Keratinocyte (primary cell): ENCODE results near the gene IER5. TPM values are rescaled to one million over a fixed set of nuclear protein-coding genes. Genes with fewer than 3 reads are reported as not detected.

Experiments used
- DNase-seq: peaks from one replicate; pipeline ENCODE4 v3.0.0-alpha.2; 2011; ENCODE audit warnings: low read depth, missing footprints, low spot score
- FAIRE-seq: peaks from 2 replicates; lab custom pipeline; 2011; peaks lifted over from hg19 to GRCh38; lab: Jason Lieb, UNC
- H2AFZ ChIP-seq: 2 replicates; pipeline ENCODE4 v1.6.0; 2012; ENCODE audit warnings: low read length, control low read depth, inconsistent platforms; ENCODE audit not compliant: control insufficient read depth
- H3K27ac ChIP-seq: 2 replicates; pipeline ENCODE4 v1.5.1; 2011; ENCODE audit warnings: low read length; ENCODE audit not compliant: control insufficient read depth, insufficient read depth
- H3K27me3 ChIP-seq: 3 replicates; pipeline ENCODE4 v1.6.0; 2011; ENCODE audit warnings: low read length; ENCODE audit not compliant: control insufficient read depth, insufficient read depth; ENCODE audit errors: extremely low read depth
- H3K36me3 ChIP-seq, 2 experiments: 2 replicates in 1 of 2; 3 replicates in 1 of 2; pipeline ENCODE4 v1.5.1; 2011; ENCODE audit warnings: low read length in 2 of 2, mild to moderate bottlenecking in 1 of 2; ENCODE audit not compliant: control insufficient read depth in 2 of 2, insufficient read depth in 2 of 2; ENCODE audit errors: extremely low read depth in 1 of 2
- H3K4me1 ChIP-seq: 3 replicates; pipeline ENCODE4 v1.5.1; 2011; ENCODE audit warnings: low read length; ENCODE audit not compliant: control insufficient read depth, insufficient read depth; ENCODE audit errors: extremely low read depth
- H3K4me2 ChIP-seq: 3 replicates; pipeline ENCODE4 v1.6.0; 2011; ENCODE audit warnings: low read depth, low read length; ENCODE audit not compliant: control insufficient read depth, insufficient read depth; ENCODE audit errors: extremely low read depth
- H3K4me3 ChIP-seq, 3 experiments: fragments of 200-600 bp in 1 of 3; sonication (generic) in 1 of 3; 2 replicates in 2 of 3; 3 replicates in 1 of 3; pipeline ENCODE4 v1.5.1; 2011 to 2016; ENCODE audit warnings: low read length in 3 of 3, mild to moderate bottlenecking in 3 of 3, control low read depth in 2 of 3, inconsistent platforms in 1 of 3, low read depth in 1 of 3, mixed read lengths in 1 of 3, mixed run types in 1 of 3, moderate library complexity in 1 of 3; ENCODE audit not compliant: control insufficient read depth in 2 of 3, insufficient read depth in 2 of 3; ENCODE audit errors: extremely low read depth in 1 of 3
- H3K79me2 ChIP-seq: 2 replicates; pipeline ENCODE4 v1.6.0; 2012; ENCODE audit warnings: low read length; ENCODE audit not compliant: control insufficient read depth, insufficient read depth
- H3K9ac ChIP-seq: 3 replicates; pipeline ENCODE4 v1.6.0; 2011; ENCODE audit warnings: low read length; ENCODE audit not compliant: control insufficient read depth, insufficient read depth; ENCODE audit errors: extremely low read depth
- H3K9me1 ChIP-seq: 3 replicates; pipeline ENCODE4 v1.6.0; 2011; ENCODE audit warnings: low read length; ENCODE audit not compliant: control insufficient read depth, insufficient read depth; ENCODE audit errors: extremely low read depth
- H3K9me3 ChIP-seq: 2 replicates; pipeline ENCODE4 v1.5.1; 2012; ENCODE audit warnings: low read depth, low read length; ENCODE audit not compliant: control insufficient read depth
- H4K20me1 ChIP-seq: 3 replicates; pipeline ENCODE4 v1.6.0; 2011; ENCODE audit warnings: low read length; ENCODE audit not compliant: control insufficient read depth, insufficient read depth; ENCODE audit errors: extremely low read depth
- EZH2 ChIP-seq: IDR thresholded peaks from one replicate; pipeline ENCODE4 v1.6.1; 2012; ENCODE audit warnings: inconsistent platforms, mild to moderate bottlenecking, low read length, moderate library complexity
- dilution Hi-C: fragments of 300-500 bp; cut with MboI; formaldehyde crosslinking; loops from one replicate; pipeline ENCODE4 v1.7.0; 2020; ENCODE audit warnings: low sequenced_read_pairs; ENCODE audit not compliant: extremely low pct_ligation_motif_present
- polyA plus RNA-seq, 5 experiments: library from polyadenylated mRNA; depleted of rRNA in 3 of 5; stranded (reverse) in 3 of 5; stranded (forward) in 1 of 5; unstranded in 1 of 5; fragments of >200 nt; gene quantifications; 1 replicate in 1 of 5; 2 replicates in 3 of 5; 3 replicates in 1 of 5; pipeline versions ENCODE4 v1.2.1 to v1.2.3, GENCODE V29; 2011 to 2012; ENCODE audit warnings: missing spikeins in 2 of 5, low read depth in 1 of 5, low replicate concordance in 1 of 5
- TF ChIP-seq, protein P1 (sequence below), 3 experiments: IDR thresholded peaks in 1 of 3; conservative IDR thresholded peaks in 1 of 3; optimal IDR thresholded peaks in 1 of 3; 2 replicates in 2 of 3; 3 replicates in 1 of 3; pipeline versions ENCODE3 to v1.5.1; 2011; ENCODE audit warnings: low read length in 3 of 3, mild to moderate bottlenecking in 3 of 3, moderate library complexity in 2 of 3, control low read depth in 1 of 3, inconsistent platforms in 1 of 3; ENCODE audit not compliant: insufficient read depth in 2 of 3; ENCODE audit errors: extremely low read depth in 1 of 3

IER5 gene
- polyA plus RNA-seq, 1 donor (not counting 4 experiments of a cell fraction or from before 2014, with no cell fraction given), result 22.5 TPM

DNA sequence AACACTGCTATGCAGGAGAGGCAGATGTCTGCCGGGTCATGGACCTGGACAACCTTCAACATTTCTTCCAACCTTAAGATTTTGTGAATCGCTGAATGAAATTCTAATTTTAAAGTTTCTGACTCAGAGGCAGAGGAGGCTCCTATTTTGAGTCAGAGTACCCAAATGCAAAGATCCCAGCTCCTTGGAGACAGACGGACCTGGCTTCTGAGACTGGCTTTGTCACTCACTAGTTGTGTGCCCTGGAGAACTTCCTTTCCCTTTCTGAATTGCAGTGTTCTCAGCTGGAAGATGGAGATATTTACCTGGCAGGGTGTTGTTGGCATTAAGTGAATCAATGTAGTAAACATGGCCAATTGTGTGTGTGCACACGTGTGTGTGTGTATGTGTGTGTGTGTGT is 51.9 kb downstream of the IER5 start:
- Histone ChIP-seq H3K27ac (peak overlapping the region; percentile 58), H3K9me1 (no peaks in the 10 kb centered on the region), H3K9me3 (no peaks in the 10 kb centered on the region), H3K4me3 (no peak overlapping the region), H3K4me1 (peaks cover 56% of the 10 kb centered on the region), H3K27me3 (no peaks in the 10 kb centered on the region), H3K79me2 (no peaks in the 10 kb centered on the region), H3K36me3 (no peaks in the 10 kb centered on the region), H3K9ac (no peak overlapping the region), H4K20me1 (no peaks in the 10 kb centered on the region), H3K4me2 (peak overlapping the region; percentile 30), H2AFZ (peak overlapping the region; percentile 14)
- no peak for TF ChIP-seq EZH2
- TF ChIP-seq, protein P1, sequence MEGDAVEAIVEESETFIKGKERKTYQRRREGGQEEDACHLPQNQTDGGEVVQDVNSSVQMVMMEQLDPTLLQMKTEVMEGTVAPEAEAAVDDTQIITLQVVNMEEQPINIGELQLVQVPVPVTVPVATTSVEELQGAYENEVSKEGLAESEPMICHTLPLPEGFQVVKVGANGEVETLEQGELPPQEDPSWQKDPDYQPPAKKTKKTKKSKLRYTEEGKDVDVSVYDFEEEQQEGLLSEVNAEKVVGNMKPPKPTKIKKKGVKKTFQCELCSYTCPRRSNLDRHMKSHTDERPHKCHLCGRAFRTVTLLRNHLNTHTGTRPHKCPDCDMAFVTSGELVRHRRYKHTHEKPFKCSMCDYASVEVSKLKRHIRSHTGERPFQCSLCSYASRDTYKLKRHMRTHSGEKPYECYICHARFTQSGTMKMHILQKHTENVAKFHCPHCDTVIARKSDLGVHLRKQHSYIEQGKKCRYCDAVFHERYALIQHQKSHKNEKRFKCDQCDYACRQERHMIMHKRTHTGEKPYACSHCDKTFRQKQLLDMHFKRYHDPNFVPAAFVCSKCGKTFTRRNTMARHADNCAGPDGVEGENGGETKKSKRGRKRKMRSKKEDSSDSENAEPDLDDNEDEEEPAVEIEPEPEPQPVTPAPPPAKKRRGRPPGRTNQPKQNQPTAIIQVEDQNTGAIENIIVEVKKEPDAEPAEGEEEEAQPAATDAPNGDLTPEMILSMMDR (optimal IDR thresholded peaks at IDR 0.05 in 1 of 3, IDR thresholded peaks at IDR 0.05 in 1 of 3, conservative IDR thresholded peaks at IDR 0.05 in 1 of 3; ENCODE audit: extremely low read depth in 1 of 3, insufficient read depth in 2 of 3, low read length in 3 of 3), result no peak
- DNase-seq, result no peak
- dilution Hi-C loops, result no loop called here
- FAIRE-seq, result no peak

GRCh38 chr1:181140891-181141290 is 52.4 kb downstream of the IER5 start:
- Histone ChIP-seq H3K36me3 (no peaks in the 10 kb centered on the region), H3K27ac (peak overlapping the region; percentile 13), H3K9ac (no peak overlapping the region), H3K27me3 (no peaks in the 10 kb centered on the region), H3K9me3 (peaks cover 1% of the 10 kb centered on the region), H3K79me2 (no peaks in the 10 kb centered on the region), H3K4me3 (no peak overlapping the region), H3K4me2 (peak overlapping the region; percentile 67), H4K20me1 (no peaks in the 10 kb centered on the region), H2AFZ (no peak overlapping the region), H3K4me1 (peaks cover 51% of the 10 kb centered on the region), H3K9me1 (no peaks in the 10 kb centered on the region)
- DNase-seq (no peak), FAIRE-seq (no peak)
- dilution Hi-C loops, result no loop called here
- TF ChIP-seq, protein P1 (optimal IDR thresholded peaks at IDR 0.05 in 1 of 3, IDR thresholded peaks at IDR 0.05 in 1 of 3, conservative IDR thresholded peaks at IDR 0.05 in 1 of 3; ENCODE audit: extremely low read depth in 1 of 3, insufficient read depth in 2 of 3, low read length in 3 of 3), result no peak
- TF ChIP-seq EZH2, result no peak
